Measurements from ENCODE around the gene KIR3DL3. TPM values are rescaled to one million over a fixed set of nuclear protein-coding genes. Genes with fewer than 3 reads are reported as not detected.
"Not testable (repeated sequence)": the region's sequence is repeated elsewhere in the genome, so short reads cannot be mapped to it uniquely, and the experiment has no call there.

The KIR3DL3 gene
- total and polyA plus RNA-seq, 3 experiments from 2014 or later, result 0.63 TPM; not detected in 2

- H3K27me3 Mint-ChIP-seq, result peaks cover 6 to 16% of the 10 kb centered on the region in 2 donors
- DNase-seq; CTCF ChIA-PET; H3K36me3 ChIP-seq (ENCODE audit: insufficient read depth, low read length); H3K4me3 Mint-ChIP-seq; H3K27ac ChIP-seq (ENCODE audit: low read depth, low read length); H3K27ac Mint-ChIP-seq; H3K4me1 Mint-ChIP-seq; H3K4me1 ChIP-seq (ENCODE audit: insufficient read depth, low read length); H3K4me3 ChIP-seq (ENCODE audit: low read length); POLR2A ChIA-PET; H3K27me3 ChIP-seq (ENCODE audit: insufficient read depth, low read length, poor library complexity, severe bottlenecking); H3K9me3 Mint-ChIP-seq; H3K36me3 Mint-ChIP-seq; H3K9me3 ChIP-seq (ENCODE audit: low read length): not testable (repeated sequence)
Observed at GRCh38 chr19:54777851-54778250, 53.6 kb downstream of the KIR3DL3 start.

- peaks cover 6 to 24% of the 10 kb centered on the region in 2 donors for H3K27me3 Mint-ChIP-seq
- POLR2A ChIA-PET; H3K36me3 ChIP-seq (ENCODE audit: insufficient read depth, low read length); H3K9me3 ChIP-seq (ENCODE audit: low read length); H3K4me3 Mint-ChIP-seq; DNase-seq; CTCF ChIA-PET; H3K4me1 ChIP-seq (ENCODE audit: insufficient read depth, low read length); H3K27ac Mint-ChIP-seq; H3K4me1 Mint-ChIP-seq; H3K27ac ChIP-seq (ENCODE audit: low read depth, low read length); H3K4me3 ChIP-seq (ENCODE audit: low read length); H3K27me3 ChIP-seq (ENCODE audit: insufficient read depth, low read length, poor library complexity, severe bottlenecking); H3K36me3 Mint-ChIP-seq: not testable (repeated sequence)
- H3K9me3 Mint-ChIP-seq, result peaks cover 0 to 12% (median 5%) of the 10 kb centered on the region in 5 donors
Observed at GRCh38 chr19:54778896-54779295, 54.7 kb downstream of the KIR3DL3 start.

GRCh38 chr19:54782916-54783315 lies 58.7 kb downstream of the KIR3DL3 start:
- DNase-seq; H3K27ac ChIP-seq (ENCODE audit: low read depth, low read length); H3K36me3 Mint-ChIP-seq; H3K4me1 Mint-ChIP-seq; H3K9me3 ChIP-seq (ENCODE audit: low read length); H3K4me3 Mint-ChIP-seq; H3K27me3 ChIP-seq (ENCODE audit: insufficient read depth, low read length, poor library complexity, severe bottlenecking); CTCF ChIA-PET; H3K4me1 ChIP-seq (ENCODE audit: insufficient read depth, low read length); POLR2A ChIA-PET; H3K9me3 Mint-ChIP-seq; H3K4me3 ChIP-seq (ENCODE audit: low read length); H3K36me3 ChIP-seq (ENCODE audit: insufficient read depth, low read length); H3K27ac Mint-ChIP-seq: not testable (repeated sequence)
- peaks cover 8 to 36% of the 10 kb centered on the region in 2 donors for H3K27me3 Mint-ChIP-seq

Other genes with a start within 250 kb of the KIR3DL3 start
- 1 to 10 TPM; 1.4 TPM for gene LAIR2, start 221.6 kb upstream of the KIR3DL3 start, total RNA-seq
- gene LAIR2, start 221.6 kb upstream of the KIR3DL3 start, polyA plus RNA-seq, result 31.6 TPM
- not detected for gene LILRA2, start 150.7 kb upstream of the KIR3DL3 start, total RNA-seq
- gene LILRA2, start 150.7 kb upstream of the KIR3DL3 start, polyA plus RNA-seq, result not detected
- not detected for gene LILRA1, start 130.8 kb upstream of the KIR3DL3 start, total RNA-seq
- not detected for gene LILRA1, start 130.8 kb upstream of the KIR3DL3 start, polyA plus RNA-seq
- gene LILRB1, start 94.0 kb upstream of the KIR3DL3 start, total RNA-seq, result 1 to 10 TPM; 1.0 to 1.3 TPM
- 3.9 TPM for gene LILRB1, start 94.0 kb upstream of the KIR3DL3 start, polyA plus RNA-seq
- under 1 TPM; 0.44 to 0.69 TPM for gene LILRB4, start 61.5 kb upstream of the KIR3DL3 start, total RNA-seq
- not detected for gene LILRB4, start 61.5 kb upstream of the KIR3DL3 start, polyA plus RNA-seq
- under 1 TPM in 1 of 2 experiments, not detected in 1; 0.29 TPM for gene KIR2DL3, start 14.1 kb downstream of the KIR3DL3 start, total RNA-seq
- 5.2 TPM for gene KIR2DL3, start 14.1 kb downstream of the KIR3DL3 start, polyA plus RNA-seq
- gene KIR2DL1, start 45.4 kb downstream of the KIR3DL3 start, total RNA-seq, result under 1 TPM in 1 of 2 experiments, not detected in 1; 0.13 TPM
- gene KIR2DL1, start 45.4 kb downstream of the KIR3DL3 start, polyA plus RNA-seq, result 3.1 TPM
- not detected for gene KIR2DL4, start 79.2 kb downstream of the KIR3DL3 start, total RNA-seq
- gene KIR2DL4, start 79.2 kb downstream of the KIR3DL3 start, polyA plus RNA-seq, result 0.79 TPM
- under 1 TPM; 0.11 to 0.28 TPM for gene KIR3DL1, start 92.0 kb downstream of the KIR3DL3 start, total RNA-seq
- 11.9 TPM for gene KIR3DL1, start 92.0 kb downstream of the KIR3DL3 start, polyA plus RNA-seq
- not detected for gene KIR2DS4, start 108.2 kb downstream of the KIR3DL3 start, total RNA-seq
- 14.5 TPM for gene KIR2DS4, start 108.2 kb downstream of the KIR3DL3 start, polyA plus RNA-seq
- under 1 TPM; 0.27 to 0.28 TPM for gene KIR3DL2, start 126.0 kb downstream of the KIR3DL3 start, total RNA-seq
- gene KIR3DL2, start 126.0 kb downstream of the KIR3DL3 start, polyA plus RNA-seq, result 16.8 TPM
- gene FCAR, start 149.8 kb downstream of the KIR3DL3 start, total RNA-seq, result not detected
- not detected for gene FCAR, start 149.8 kb downstream of the KIR3DL3 start, polyA plus RNA-seq
- gene NCR1, start 181.7 kb downstream of the KIR3DL3 start, total RNA-seq, result under 1 TPM in 1 of 2 experiments, not detected in 1; 0.31 TPM
- gene NCR1, start 181.7 kb downstream of the KIR3DL3 start, polyA plus RNA-seq, result 2.8 TPM
- gene NLRP7, start 223.1 kb downstream of the KIR3DL3 start, total RNA-seq, result not detected
- not detected for gene NLRP7, start 223.1 kb downstream of the KIR3DL3 start, polyA plus RNA-seq
- 10 to 100 TPM; 10.2 to 12.7 TPM for gene NLRP2, start 241.9 kb downstream of the KIR3DL3 start, total RNA-seq
- gene NLRP2, start 241.9 kb downstream of the KIR3DL3 start, polyA plus RNA-seq, result 5.6 TPM